LNCAP (cell line): ENCODE measurements around the gene RPP38.

Experiments used
- TF ChIP-seq, protein P1 (sequence below): fragments of 450-650 bp; IDR thresholded peaks from 2 replicates; pipeline ENCODE4 v1.5.1; 2017; ENCODE audit warnings: mild to moderate bottlenecking

The RPP38 gene

DNA sequence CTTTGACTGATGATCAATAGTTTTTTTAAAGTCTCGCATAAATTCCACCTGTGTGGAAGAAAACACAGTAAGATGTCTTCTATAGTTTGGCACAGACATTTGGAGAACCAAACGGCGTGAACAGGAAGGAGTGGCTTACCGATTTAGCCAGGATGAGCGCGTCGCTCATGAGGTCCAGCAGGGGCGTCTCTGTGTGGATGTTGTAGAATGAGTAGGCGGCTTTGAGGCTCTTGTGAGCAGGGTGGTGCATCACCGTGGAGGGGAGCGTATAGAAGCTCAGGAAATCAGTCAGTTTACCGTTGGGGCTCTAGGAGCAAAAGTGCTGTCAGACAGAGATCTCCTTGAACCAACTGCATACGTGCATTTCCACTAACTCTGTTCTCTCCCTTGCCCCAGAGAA is 15.5 kb downstream of the RPP38 start:
- TF ChIP-seq, protein P1, sequence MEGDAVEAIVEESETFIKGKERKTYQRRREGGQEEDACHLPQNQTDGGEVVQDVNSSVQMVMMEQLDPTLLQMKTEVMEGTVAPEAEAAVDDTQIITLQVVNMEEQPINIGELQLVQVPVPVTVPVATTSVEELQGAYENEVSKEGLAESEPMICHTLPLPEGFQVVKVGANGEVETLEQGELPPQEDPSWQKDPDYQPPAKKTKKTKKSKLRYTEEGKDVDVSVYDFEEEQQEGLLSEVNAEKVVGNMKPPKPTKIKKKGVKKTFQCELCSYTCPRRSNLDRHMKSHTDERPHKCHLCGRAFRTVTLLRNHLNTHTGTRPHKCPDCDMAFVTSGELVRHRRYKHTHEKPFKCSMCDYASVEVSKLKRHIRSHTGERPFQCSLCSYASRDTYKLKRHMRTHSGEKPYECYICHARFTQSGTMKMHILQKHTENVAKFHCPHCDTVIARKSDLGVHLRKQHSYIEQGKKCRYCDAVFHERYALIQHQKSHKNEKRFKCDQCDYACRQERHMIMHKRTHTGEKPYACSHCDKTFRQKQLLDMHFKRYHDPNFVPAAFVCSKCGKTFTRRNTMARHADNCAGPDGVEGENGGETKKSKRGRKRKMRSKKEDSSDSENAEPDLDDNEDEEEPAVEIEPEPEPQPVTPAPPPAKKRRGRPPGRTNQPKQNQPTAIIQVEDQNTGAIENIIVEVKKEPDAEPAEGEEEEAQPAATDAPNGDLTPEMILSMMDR, result no peak

DNA sequence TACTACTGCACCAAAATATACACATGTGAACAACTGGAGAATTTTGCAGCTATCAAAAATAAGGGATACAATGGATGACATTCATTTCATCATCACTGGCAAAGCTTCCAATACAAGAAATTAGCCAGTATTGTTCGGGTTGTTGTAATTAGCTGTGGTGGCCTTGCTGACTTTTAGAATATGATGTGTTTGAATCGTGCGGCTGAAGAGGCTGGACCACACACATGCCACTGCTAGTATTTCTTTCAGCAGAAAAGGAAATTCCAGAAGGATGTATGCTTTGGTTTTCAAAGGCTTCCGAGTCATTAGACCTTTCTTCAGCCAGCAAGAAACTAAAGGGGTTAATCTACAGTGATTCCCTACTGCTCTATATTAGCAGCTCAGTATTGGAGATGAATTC is 16.6 kb downstream of the RPP38 start:
- TF ChIP-seq, protein P1, result no peak

DNA sequence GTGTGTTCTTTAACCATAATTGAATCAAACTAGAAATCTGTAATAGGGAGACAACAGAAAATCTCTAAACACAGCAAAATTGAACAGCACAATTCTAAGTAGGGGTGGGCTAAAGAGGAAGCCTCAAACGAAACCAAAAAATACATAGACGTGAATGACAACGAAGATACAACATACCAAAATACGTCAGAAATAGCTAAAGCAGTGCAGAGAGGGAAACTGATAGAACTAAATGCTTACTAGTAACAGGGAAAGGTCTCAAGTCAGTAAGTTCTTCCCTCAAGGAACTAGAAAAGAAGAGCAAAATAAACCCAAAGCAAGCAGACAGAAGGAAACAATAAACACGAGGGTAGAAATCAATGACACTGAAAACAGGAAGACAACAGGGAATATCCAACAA is 19.1 kb downstream of the RPP38 start:
- TF ChIP-seq, protein P1, result no peak

DNA sequence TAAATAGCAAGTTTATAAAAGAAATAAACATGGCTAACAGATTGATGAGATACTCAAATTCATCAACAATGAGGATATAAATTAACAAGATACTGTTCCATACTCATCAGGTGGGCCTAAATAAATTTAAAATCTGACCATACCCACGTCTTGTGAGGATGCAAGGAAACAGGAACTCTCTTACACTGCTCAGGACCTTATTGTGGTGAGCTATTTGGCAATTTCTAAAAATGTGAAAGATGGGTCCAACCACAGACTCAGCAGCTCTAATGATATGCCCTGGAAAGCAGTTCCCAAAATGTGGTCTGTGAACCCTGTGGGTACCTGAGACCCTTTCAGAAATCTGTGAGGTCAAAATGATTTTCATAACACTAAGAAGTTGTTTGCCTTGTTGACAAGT is 21.5 kb downstream of the RPP38 start:
- TF ChIP-seq, protein P1, result no peak

DNA sequence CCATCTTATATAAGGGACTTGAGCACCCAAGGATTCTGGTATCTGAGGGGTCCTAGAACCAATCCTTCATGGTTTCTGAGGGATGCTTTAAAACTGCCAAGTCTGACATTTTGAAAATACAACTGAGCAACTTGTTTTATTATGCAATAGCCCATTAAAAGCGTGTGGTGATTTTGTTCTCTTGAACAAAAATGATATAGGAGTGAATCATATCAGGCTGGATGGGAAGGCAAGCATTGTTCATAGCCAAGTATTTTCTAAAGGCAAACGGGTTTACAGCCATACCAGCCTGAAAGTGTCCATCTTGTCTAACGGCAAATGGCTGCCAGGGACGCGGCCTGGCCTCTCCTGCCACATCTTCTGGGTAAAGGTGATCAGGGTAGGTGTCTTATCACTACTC is 23.4 kb downstream of the RPP38 start:
- TF ChIP-seq, protein P1, result no peak

DNA sequence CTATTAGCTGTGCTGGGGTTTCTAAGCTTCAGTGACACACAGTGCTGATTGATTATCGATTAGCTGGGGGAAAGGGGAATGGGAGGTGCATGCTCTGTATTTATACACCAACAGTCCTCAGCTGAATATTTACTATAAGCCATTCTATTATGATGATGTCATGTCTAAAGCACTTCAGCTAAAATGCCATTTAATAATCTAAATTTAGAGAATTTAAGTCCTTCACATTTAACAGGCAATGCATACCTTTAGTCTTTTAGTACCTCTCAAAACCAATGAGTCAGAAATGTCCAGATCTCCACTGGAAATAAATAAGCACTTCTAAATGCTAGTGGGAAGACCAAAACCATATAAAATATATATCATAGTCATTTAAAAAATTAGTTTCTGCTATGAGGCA is 24.6 kb downstream of the RPP38 start:
- TF ChIP-seq, protein P1, result no peak

DNA sequence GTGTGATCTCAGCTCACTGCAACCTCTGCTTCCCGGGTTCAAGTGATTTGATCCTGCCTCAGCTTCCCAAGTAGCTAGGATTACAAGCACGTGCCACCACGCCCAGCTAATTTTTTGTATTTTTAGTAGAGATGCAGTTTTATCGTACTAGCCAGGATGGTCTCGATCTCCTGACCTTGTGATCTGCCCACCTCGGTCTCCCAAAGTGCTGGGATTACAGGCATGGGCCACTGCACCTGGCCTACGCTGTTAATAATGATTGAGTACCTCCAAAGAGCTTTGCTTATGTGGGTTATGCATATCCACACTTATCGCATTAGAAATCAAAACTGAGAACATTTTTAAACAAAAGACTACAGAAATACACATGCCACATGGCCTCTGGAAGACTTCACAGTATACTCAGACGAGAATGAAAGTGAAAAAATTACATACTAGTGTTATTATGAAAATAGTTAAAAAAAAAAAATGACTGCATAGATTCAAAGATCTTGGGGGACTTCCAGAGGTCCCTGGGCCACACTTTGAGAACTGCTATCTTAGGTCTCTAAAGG is 25.4 kb downstream of the RPP38 start:
- TF ChIP-seq, protein P1, result no peak

DNA sequence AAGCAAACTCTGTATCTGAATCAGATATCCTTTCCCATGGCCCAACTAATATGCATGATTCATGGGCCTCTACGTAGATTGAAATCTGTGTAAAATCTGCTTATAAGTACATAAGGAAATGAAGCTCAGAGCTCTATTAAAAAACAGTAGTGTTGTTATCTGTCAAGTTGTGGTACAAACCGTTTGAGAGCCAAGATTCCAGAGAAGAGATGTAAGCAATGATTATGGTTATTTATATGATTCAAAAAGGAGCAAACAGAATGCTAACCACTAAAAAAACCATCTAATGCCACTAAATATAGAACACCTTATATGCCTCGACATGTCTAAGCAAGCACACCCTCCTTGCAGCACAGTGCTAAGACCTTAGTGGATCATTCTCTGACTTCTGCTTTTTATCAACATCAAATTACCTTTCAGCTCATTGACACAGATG is 26.6 kb downstream of the RPP38 start:
- TF ChIP-seq, protein P1, result no peak
